Keratinocyte (primary cell): ENCODE data around the gene XRCC2. TPM values are rescaled to one million over a fixed set of nuclear protein-coding genes. Genes with fewer than 3 reads are reported as not detected.

Experiments used
- DNase-seq: peaks from one replicate; pipeline ENCODE4 v3.0.0-alpha.2; 2011; ENCODE audit warnings: low read depth, missing footprints, low spot score
- FAIRE-seq: peaks from 2 replicates; lab custom pipeline; 2011; peaks lifted over from hg19 to GRCh38; lab: Jason Lieb, UNC
- H2AFZ ChIP-seq: 2 replicates; pipeline ENCODE4 v1.6.0; 2012; ENCODE audit warnings: low read length, control low read depth, inconsistent platforms; ENCODE audit not compliant: control insufficient read depth
- H3K27ac ChIP-seq: 2 replicates; pipeline ENCODE4 v1.5.1; 2011; ENCODE audit warnings: low read length; ENCODE audit not compliant: control insufficient read depth, insufficient read depth
- H3K27me3 ChIP-seq: 3 replicates; pipeline ENCODE4 v1.6.0; 2011; ENCODE audit warnings: low read length; ENCODE audit not compliant: control insufficient read depth, insufficient read depth; ENCODE audit errors: extremely low read depth
- H3K36me3 ChIP-seq, 2 experiments: 2 replicates in 1 of 2; 3 replicates in 1 of 2; pipeline ENCODE4 v1.5.1; 2011; ENCODE audit warnings: low read length in 2 of 2, mild to moderate bottlenecking in 1 of 2; ENCODE audit not compliant: control insufficient read depth in 2 of 2, insufficient read depth in 2 of 2; ENCODE audit errors: extremely low read depth in 1 of 2
- H3K4me1 ChIP-seq: 3 replicates; pipeline ENCODE4 v1.5.1; 2011; ENCODE audit warnings: low read length; ENCODE audit not compliant: control insufficient read depth, insufficient read depth; ENCODE audit errors: extremely low read depth
- H3K4me2 ChIP-seq: 3 replicates; pipeline ENCODE4 v1.6.0; 2011; ENCODE audit warnings: low read depth, low read length; ENCODE audit not compliant: control insufficient read depth, insufficient read depth; ENCODE audit errors: extremely low read depth
- H3K4me3 ChIP-seq, 3 experiments: fragments of 200-600 bp in 1 of 3; sonication (generic) in 1 of 3; 2 replicates in 2 of 3; 3 replicates in 1 of 3; pipeline ENCODE4 v1.5.1; 2011 to 2016; ENCODE audit warnings: low read length in 3 of 3, mild to moderate bottlenecking in 3 of 3, control low read depth in 2 of 3, inconsistent platforms in 1 of 3, low read depth in 1 of 3, mixed read lengths in 1 of 3, mixed run types in 1 of 3, moderate library complexity in 1 of 3; ENCODE audit not compliant: control insufficient read depth in 2 of 3, insufficient read depth in 2 of 3; ENCODE audit errors: extremely low read depth in 1 of 3
- H3K79me2 ChIP-seq: 2 replicates; pipeline ENCODE4 v1.6.0; 2012; ENCODE audit warnings: low read length; ENCODE audit not compliant: control insufficient read depth, insufficient read depth
- H3K9ac ChIP-seq: 3 replicates; pipeline ENCODE4 v1.6.0; 2011; ENCODE audit warnings: low read length; ENCODE audit not compliant: control insufficient read depth, insufficient read depth; ENCODE audit errors: extremely low read depth
- H3K9me1 ChIP-seq: 3 replicates; pipeline ENCODE4 v1.6.0; 2011; ENCODE audit warnings: low read length; ENCODE audit not compliant: control insufficient read depth, insufficient read depth; ENCODE audit errors: extremely low read depth
- H3K9me3 ChIP-seq: 2 replicates; pipeline ENCODE4 v1.5.1; 2012; ENCODE audit warnings: low read depth, low read length; ENCODE audit not compliant: control insufficient read depth
- H4K20me1 ChIP-seq: 3 replicates; pipeline ENCODE4 v1.6.0; 2011; ENCODE audit warnings: low read length; ENCODE audit not compliant: control insufficient read depth, insufficient read depth; ENCODE audit errors: extremely low read depth
- EZH2 ChIP-seq: IDR thresholded peaks from one replicate; pipeline ENCODE4 v1.6.1; 2012; ENCODE audit warnings: inconsistent platforms, mild to moderate bottlenecking, low read length, moderate library complexity
- dilution Hi-C: fragments of 300-500 bp; cut with MboI; formaldehyde crosslinking; loops from one replicate; pipeline ENCODE4 v1.7.0; 2020; ENCODE audit warnings: low sequenced_read_pairs; ENCODE audit not compliant: extremely low pct_ligation_motif_present
- polyA plus RNA-seq, 5 experiments: library from polyadenylated mRNA; depleted of rRNA in 3 of 5; stranded (reverse) in 3 of 5; stranded (forward) in 1 of 5; unstranded in 1 of 5; fragments of >200 nt; gene quantifications; 1 replicate in 1 of 5; 2 replicates in 3 of 5; 3 replicates in 1 of 5; pipeline versions ENCODE4 v1.2.1 to v1.2.3, GENCODE V29; 2011 to 2012; ENCODE audit warnings: missing spikeins in 2 of 5, low read depth in 1 of 5, low replicate concordance in 1 of 5
- TF ChIP-seq, protein P1 (sequence below), 3 experiments: IDR thresholded peaks in 1 of 3; conservative IDR thresholded peaks in 1 of 3; optimal IDR thresholded peaks in 1 of 3; 2 replicates in 2 of 3; 3 replicates in 1 of 3; pipeline versions ENCODE3 to v1.5.1; 2011; ENCODE audit warnings: low read length in 3 of 3, mild to moderate bottlenecking in 3 of 3, moderate library complexity in 2 of 3, control low read depth in 1 of 3, inconsistent platforms in 1 of 3; ENCODE audit not compliant: insufficient read depth in 2 of 3; ENCODE audit errors: extremely low read depth in 1 of 3

XRCC2 gene
- polyA plus RNA-seq, 1 donor (not counting 4 experiments of a cell fraction or from before 2014, with no cell fraction given), result 3.8 TPM

DNA sequence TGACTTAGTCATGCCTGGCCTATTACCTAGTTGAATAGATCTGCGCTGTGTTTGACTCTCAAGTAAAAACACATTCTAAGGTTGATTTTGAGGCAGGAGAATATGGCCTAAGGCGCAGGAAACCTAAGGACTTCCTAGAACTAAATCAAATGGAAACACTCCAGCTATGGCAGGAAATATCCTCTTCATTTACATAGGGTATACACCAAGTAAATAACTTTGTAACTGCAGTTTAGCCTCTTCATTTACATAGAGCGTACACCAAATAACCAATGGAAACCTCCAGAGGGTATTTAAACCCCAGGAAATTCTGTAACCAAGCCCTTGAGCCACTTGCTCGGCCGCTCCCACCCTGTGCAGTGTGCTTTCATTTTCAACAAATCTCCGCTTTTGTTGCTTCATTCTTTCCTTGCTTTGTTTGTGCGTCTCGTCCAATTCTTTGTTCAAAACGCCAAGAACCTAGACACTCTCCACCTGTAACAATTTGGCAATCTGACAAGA is 35.6 kb upstream of the XRCC2 start:
- TF ChIP-seq EZH2, result no peak
- TF ChIP-seq, protein P1, sequence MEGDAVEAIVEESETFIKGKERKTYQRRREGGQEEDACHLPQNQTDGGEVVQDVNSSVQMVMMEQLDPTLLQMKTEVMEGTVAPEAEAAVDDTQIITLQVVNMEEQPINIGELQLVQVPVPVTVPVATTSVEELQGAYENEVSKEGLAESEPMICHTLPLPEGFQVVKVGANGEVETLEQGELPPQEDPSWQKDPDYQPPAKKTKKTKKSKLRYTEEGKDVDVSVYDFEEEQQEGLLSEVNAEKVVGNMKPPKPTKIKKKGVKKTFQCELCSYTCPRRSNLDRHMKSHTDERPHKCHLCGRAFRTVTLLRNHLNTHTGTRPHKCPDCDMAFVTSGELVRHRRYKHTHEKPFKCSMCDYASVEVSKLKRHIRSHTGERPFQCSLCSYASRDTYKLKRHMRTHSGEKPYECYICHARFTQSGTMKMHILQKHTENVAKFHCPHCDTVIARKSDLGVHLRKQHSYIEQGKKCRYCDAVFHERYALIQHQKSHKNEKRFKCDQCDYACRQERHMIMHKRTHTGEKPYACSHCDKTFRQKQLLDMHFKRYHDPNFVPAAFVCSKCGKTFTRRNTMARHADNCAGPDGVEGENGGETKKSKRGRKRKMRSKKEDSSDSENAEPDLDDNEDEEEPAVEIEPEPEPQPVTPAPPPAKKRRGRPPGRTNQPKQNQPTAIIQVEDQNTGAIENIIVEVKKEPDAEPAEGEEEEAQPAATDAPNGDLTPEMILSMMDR (optimal IDR thresholded peaks at IDR 0.05 in 1 of 3, IDR thresholded peaks at IDR 0.05 in 1 of 3, conservative IDR thresholded peaks at IDR 0.05 in 1 of 3; ENCODE audit: extremely low read depth in 1 of 3, insufficient read depth in 2 of 3, low read length in 3 of 3), result no peak
- H3K9ac ChIP-seq, result no peak overlapping the region
- no peak overlapping the region for H2AFZ ChIP-seq
- no peaks in the 10 kb centered on the region for H3K9me3 ChIP-seq
- H3K27me3 ChIP-seq, result no peaks in the 10 kb centered on the region
- H3K79me2 ChIP-seq, result no peaks in the 10 kb centered on the region
- no peak for FAIRE-seq
- H3K4me1 ChIP-seq, result peaks cover 3% of the 10 kb centered on the region
- H3K4me2 ChIP-seq, result no peak overlapping the region
- no peaks in the 10 kb centered on the region for H4K20me1 ChIP-seq
- dilution Hi-C loops, result no loop called here
- DNase-seq, result no peak
- H3K9me1 ChIP-seq, result no peaks in the 10 kb centered on the region
- no peak overlapping the region for H3K4me3 ChIP-seq
- no peaks in the 10 kb centered on the region for H3K36me3 ChIP-seq
- H3K27ac ChIP-seq, result no peak overlapping the region

DNA sequence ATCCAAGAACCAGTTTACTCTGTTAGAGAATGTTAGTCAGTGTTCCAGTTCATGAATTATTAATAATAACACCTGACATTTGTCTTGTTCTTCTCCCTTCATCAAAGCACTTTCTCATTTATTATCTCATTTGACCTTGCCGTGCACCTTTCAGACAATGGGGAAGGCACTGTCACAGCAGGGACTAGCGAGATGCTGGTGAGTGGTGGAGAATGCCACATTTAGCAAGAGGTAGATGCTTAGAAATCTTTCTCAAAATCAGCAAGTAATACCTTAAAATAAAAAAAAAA is 34.2 kb upstream of the XRCC2 start:
- no peak for FAIRE-seq
- Histone ChIP-seq H3K9me1 (no peaks in the 10 kb centered on the region), H3K4me3 (no peak overlapping the region), H2AFZ (no peak overlapping the region), H3K27ac (no peak overlapping the region), H3K4me1 (peaks cover 3% of the 10 kb centered on the region), H4K20me1 (no peaks in the 10 kb centered on the region), H3K79me2 (no peaks in the 10 kb centered on the region), H3K36me3 (no peaks in the 10 kb centered on the region), H3K9me3 (peaks cover 1% of the 10 kb centered on the region), H3K27me3 (no peaks in the 10 kb centered on the region), H3K9ac (no peak overlapping the region), H3K4me2 (no peak overlapping the region)
- no peak for TF ChIP-seq EZH2
- TF ChIP-seq, protein P1 (optimal IDR thresholded peaks at IDR 0.05 in 1 of 3, IDR thresholded peaks at IDR 0.05 in 1 of 3, conservative IDR thresholded peaks at IDR 0.05 in 1 of 3; ENCODE audit: extremely low read depth in 1 of 3, insufficient read depth in 2 of 3, low read length in 3 of 3), result no peak
- no peak for DNase-seq
- dilution Hi-C loops, result no loop called here
